ENCODE data around the gene COX4I1.
"Not testable (repeated sequence)": the region's sequence is repeated elsewhere in the genome, so short reads cannot be mapped to it uniquely, and the experiment has no call there.

The COX4I1 gene

DNA sequence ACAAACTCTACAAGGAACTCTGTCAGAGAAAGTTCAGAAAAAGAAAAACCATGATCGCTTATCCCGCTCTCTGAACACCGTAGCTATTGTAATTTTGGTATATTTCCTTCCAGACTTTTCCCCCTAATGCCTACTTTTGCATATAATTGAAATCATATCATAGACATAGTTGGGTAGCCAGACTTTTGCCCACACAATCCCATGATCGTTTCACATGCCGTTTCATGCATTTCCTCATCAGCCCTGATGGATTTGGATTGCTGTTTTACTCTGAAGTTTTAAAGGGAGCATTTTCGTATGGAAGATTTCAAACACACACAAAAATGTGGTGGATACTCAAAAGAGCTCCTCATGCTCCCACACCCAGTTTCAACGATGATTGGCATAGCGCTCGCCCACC is 31.3 kb downstream of the COX4I1 start:
- no peak for DNase-seq
- TF ChIP-seq GATA1 (IDR thresholded peaks at IDR 0.05; ENCODE audit: low read depth, low read length) (no peak), POLR2A (IDR thresholded peaks at IDR 0.05; ENCODE audit: low read length) (no peak)

DNA sequence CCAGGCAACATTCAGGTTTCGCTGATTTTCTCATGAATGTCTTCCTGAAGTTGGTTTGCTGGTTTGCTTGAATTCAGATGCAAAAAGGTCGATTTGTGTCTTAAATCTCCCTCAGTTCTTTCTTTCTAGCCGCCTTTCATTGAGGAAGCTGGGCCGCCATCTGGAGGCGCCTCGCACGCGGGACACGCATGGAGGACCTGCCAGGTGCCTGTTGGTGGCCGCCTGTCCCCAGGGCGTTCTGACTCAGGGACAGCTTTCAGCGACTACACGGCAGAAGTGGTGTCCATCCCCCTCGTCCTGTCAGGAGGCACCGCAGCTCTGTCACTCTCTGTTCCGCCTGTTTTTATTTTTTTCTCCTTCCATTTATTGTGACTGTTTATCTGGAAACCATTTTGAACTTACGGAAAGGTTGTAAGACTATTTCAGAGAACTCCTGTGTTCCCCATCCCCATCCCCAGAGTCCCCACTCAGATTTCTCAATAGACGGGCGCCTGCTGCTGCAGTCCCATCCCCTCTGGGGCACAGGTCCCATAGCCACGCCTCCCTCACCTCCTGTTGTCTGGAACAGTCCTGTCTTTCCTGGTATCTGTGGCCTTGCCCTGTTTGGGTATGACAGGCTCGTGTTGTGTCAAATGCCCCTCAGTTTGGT is 33.2 kb downstream of the COX4I1 start:
- no peak for DNase-seq
- TF ChIP-seq GATA1 (IDR thresholded peaks at IDR 0.05; ENCODE audit: low read depth, low read length) (no peak), POLR2A (IDR thresholded peaks at IDR 0.05; ENCODE audit: low read length) (no peak)

DNA sequence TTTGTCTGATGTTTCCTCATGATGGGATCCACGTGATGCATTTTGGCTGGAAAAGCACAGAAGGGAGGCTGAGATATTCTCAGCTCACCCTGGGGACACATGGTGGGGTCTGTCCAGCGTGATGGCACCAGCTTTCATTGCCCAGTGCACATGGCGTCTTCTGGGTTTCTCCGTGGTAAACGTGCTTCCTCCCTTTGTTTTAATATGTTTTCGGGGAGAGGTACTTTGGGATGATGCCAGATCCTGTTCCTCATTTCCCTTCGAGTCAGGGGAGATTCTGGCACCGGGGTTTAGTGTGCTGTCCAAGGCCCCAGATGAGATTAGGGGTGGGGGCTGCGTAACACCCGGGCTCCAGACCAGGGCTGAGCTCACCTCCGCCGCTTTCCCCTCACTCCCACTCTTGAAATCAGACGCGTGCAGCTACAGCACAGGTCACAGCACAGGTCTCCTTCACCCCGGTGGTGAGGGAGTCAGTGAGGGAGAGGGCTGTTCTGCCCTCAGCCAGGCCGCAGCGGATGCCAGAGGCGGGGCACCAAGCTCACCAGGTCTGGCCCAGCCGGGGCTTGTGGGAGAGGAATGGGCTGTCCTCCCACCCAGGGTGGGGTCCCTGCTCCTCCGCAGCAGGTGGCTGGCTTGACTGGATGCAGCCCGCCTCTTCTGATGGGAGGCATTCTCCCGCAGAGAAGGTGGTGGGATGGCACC is 33.9 kb downstream of the COX4I1 start:
- TF ChIP-seq GATA1 (IDR thresholded peaks at IDR 0.05; ENCODE audit: low read depth, low read length) (no peak), POLR2A (IDR thresholded peaks at IDR 0.05; ENCODE audit: low read length) (no peak)
- no peak for DNase-seq

DNA sequence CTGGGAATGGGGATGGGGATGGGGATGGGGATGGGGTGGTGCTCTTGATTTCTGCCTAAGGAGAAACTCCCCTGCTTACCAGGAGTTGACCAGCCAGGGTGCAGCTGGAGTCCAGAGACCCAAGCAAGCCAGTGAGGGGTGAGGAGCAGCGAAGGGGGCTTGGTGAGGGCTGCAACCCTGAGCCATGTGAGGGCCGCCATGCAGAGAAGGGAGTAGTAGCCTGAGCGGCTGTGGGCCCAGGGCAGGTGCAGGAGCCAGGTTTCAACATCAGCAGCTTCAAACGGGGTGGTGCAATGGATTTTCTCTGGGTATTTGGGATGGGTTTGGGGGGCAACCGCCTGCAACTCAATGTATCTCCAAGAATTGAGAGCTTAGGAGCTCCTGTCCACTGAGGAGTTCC is 35.2 kb downstream of the COX4I1 start:
- DNase-seq, result no peak
- TF ChIP-seq GATA1 (IDR thresholded peaks at IDR 0.05; ENCODE audit: low read depth, low read length) (no peak), POLR2A (IDR thresholded peaks at IDR 0.05; ENCODE audit: low read length) (no peak)

DNA sequence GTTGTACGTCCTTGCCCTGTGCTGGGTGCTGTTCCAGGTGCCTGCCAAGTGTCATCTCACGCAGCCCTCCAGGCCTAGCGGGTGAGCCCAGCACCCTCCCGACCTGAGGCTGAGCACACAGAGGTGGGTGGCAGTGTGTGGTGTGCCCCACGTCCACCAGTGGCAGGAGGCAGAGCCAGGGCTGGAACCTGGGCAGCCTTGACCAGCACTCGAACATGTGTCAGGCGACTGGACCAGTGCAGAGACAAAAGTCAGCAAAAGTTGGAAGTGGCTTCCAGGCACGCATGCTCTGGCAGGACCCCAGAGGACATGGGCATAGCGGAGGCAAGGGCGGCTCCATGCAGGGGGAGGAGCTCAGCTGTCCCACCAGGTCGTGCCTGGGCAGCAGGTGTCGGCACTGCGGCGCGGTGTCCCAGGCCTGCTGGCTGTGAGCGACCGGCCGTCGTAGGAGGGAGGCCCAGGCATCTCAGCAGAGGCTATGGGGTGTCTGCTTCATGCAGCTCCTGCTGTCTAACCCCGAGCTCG is 35.8 kb downstream of the COX4I1 start:
- TF ChIP-seq POLR2A (IDR thresholded peaks at IDR 0.05; ENCODE audit: low read length) (no peak), GATA1 (IDR thresholded peaks at IDR 0.05; ENCODE audit: low read depth, low read length) (no peak)
- no peak for DNase-seq

DNA sequence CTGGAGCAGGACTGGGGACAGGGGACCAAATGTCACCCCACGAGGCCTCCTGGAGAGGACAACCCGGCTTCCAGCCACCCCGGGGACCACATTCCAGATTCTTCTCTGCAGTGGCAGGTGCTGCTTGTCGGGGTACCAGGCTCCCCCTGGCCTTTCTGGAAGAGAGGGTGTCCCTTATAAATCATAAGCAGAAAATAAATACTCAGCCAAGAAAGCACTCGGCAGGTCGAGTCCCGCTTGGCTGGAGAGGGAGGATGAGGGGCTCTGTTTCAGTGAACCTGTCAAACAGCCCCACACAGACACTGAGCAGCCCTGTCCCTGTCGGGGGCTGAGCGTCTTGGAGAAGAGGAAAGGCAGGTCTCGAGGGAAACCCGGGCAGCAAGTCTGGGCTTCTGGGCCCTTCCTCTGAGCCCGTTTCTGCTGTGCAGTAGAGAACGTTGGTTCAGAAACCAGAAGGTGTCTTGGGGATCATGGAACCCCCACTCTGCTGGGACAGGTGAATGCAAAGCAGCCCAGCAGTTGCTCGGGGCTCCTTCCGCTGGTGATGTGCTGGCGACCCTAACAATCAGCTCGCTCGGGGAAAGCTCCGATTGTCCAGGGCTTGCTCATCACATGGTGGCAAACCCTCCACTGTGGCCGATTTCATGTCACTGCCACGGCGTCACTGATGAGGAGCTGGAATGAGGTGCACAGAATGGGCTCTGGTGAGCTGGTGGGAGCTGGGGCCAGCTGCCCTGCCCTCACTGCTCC is 36.6 kb downstream of the COX4I1 start:
- TF ChIP-seq POLR2A (IDR thresholded peaks at IDR 0.05; ENCODE audit: low read length) (no peak), GATA1 (IDR thresholded peaks at IDR 0.05; ENCODE audit: low read depth, low read length) (no peak)
- DNase-seq, result no peak

DNA sequence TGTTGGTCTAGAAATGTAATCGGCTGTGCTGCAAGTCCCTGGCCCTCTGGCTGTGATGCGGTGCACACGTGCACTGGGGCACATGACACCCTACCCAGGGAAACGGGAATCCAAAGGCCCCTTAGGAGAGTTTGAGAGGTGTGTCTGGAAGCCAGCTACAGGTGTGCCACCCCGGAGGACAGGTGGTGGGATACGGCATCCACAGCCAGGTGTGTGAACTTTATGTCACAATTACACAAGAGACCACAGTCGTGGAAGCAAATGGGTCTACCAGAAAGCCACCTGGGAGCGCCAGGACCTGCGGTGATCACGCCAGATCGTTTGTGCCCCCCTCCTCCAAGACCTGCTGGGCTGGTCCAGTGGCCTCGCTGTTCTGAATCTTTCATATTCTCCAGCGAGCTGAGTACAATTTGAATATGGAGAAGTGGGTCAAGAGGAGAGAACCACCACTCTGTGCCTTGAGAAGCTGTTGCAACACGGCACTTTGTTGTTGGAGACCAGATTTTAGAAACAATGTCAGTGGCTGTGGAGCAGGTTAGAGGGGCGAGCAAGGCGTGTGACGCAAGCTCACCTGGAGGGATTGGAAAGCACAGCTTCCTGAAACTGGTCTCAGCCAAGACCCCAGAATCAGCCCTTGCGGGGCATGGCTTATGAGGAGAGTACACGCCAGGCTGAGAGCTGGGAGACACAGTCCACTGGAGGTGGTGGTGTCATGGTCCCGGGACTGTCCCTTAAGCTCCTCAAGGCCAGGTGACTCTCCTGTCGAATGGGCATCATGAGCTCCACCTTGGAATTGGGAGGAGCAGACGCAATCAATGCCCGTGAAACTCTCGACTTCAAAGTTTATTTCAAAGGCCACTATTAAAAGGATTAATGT is 37.4 kb downstream of the COX4I1 start:
- DNase-seq, result no peak
- no peak for TF ChIP-seq POLR2A (IDR thresholded peaks at IDR 0.05; ENCODE audit: low read length)
- no peak for TF ChIP-seq GATA1 (IDR thresholded peaks at IDR 0.05; ENCODE audit: low read depth, low read length)

DNA sequence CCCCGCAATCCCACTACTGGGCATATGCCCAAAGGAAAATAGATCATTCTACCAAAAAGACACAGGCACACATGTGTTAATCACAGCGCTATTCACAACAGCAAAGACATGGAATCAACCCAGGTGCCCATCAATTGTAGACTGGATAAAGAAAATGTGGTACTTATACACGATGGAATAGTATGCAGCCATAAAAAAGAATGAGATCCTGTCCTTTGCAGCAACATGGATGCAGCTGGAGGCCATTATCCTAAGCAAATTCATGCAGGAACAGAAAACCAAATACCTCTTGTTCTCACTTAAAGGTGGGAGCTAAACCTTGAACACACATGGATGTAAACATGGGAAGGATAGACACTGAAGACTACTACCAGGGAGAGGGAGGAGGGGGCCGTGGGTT is 38.2 kb downstream of the COX4I1 start:
- not testable (repeated sequence) for DNase-seq

DNA sequence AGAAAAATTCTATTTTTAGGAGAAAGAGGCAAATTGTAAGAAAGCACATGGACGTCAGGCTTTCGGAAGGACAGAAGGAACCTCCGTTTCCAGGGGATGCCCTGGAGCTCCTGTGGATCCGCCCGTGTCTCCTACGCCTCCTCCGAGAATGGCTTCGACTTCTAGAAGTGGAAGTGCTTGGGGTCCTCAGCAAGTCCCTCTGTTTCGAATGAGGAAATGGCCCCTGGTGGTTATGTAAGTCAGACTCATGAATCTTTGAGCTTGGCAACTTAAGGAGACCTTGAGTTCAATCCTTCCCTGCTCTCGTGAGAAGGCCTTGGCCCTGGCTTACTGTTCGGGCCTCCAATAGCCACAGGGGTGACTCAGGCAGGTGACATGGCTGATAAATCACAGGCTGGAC is 38.9 kb downstream of the COX4I1 start:
- TF ChIP-seq GATA1 (IDR thresholded peaks at IDR 0.05; ENCODE audit: low read depth, low read length), result no peak
- no peak for DNase-seq

DNA sequence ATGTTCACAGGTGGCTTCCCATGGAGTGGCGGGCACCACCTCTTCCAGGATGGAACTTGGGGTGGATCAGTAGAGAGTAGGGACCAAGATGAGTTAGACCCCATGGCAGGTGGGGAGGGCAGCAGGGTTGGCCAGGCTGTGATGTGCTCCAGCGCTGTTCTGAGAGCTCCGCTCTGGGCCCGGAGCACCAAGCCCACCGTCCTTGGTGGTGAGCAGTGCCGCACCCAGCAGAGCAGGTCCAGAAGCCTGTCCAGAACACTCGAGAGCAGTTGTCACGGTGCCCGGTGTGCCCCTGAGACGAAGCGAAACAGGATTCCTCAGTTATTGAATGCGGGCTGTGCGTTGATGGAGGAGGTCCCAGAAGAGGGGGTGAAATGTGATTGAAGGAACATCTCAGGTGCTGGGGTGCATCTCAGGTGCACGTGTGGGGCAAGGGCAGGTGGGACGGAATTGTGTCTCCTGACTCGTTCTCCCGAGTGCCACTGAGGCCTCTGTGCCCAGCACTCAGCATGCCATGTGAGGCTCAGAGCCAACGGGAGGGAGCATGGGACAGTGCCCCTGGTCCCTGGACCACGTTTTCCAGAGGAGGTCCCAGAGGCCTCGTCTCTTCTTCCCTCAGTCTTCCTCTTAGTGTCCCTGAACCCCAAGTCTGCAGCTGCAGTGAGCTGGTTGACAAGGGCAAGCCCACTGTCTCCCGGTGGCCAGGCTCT is 39.5 kb downstream of the COX4I1 start:
- TF ChIP-seq POLR2A (IDR thresholded peaks at IDR 0.05; ENCODE audit: low read length), result no peak
- TF ChIP-seq GATA1 (IDR thresholded peaks at IDR 0.05; ENCODE audit: low read depth, low read length), result no peak

DNA sequence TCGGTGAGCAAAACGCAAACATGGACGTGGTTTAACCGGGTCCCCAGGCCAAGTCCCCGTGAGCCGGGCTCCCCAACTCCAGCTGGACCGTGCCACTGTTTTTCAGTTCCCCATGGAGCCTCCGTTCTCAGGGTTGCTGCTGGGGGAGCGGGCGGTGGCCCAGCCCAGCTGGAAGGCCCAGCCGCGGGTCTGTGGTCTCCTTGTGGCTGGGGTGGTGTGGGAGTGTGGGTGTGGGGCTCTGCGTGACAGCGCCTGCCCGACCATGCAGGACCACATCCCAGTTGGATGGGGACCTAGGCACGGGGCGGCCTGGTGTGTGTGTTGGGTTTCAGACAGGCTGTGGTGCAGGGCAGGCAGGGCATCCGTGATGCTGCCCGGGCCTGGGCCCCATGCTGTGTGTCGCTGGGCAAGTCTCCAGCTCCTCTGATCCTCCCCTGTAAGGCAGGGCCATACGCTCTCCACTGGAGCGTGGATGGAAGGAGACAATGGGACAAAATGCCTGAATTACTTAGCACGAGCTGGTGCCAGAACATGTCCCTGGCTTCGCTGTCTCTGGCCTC is 40.3 kb downstream of the COX4I1 start:
- no peak for TF ChIP-seq GATA1 (IDR thresholded peaks at IDR 0.05; ENCODE audit: low read depth, low read length)
- no peak for TF ChIP-seq POLR2A (IDR thresholded peaks at IDR 0.05; ENCODE audit: low read length)
- no peak for DNase-seq

More for the DNA sequence above, 39.5 kb downstream of the COX4I1 start:
- DNase-seq, result no peak

DNA sequence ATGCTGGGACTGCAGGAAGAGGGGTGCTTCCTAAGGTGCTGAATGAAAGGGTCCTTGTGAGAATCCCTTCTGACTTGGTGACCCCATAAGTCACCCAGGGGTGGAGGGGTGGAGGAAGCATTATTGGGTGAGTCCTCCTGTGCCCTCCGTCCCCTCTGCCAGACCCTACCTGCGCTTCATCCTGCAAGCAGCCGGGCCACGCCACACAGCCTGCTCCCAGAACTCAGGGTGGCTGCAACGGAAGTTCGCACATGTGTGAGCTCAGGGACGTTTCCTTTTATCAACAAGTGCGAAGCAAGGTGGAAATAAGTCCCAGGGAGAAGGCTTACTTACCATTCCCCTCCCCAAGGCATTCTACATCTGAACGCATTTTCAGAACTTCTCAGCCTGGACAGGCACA is 40.9 kb downstream of the COX4I1 start:
- TF ChIP-seq GATA1 (IDR thresholded peaks at IDR 0.05; ENCODE audit: low read depth, low read length) (no peak), POLR2A (IDR thresholded peaks at IDR 0.05; ENCODE audit: low read length) (no peak)
- no peak for DNase-seq

DNA sequence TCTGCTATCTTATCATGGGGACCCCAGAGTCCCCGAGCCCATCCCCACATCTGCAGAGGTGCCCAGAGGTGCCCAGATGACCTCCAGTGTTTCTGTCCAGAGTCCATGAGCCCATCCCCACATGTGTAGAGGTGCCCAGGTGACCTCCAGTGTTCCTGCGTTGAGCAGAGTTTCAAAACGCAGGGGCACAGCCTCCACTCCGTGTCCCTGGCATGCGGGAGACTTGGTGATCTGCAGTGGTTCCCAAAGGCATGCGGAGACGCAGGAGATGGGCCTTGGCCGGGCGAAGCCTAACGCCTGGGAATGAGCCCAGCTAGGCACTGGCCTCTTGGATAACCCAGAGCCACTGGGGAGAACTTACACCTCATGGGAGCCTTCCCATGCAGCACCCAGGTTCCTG is 41.3 kb downstream of the COX4I1 start:
- no peak for TF ChIP-seq GATA1 (IDR thresholded peaks at IDR 0.05; ENCODE audit: low read depth, low read length)
- TF ChIP-seq POLR2A (IDR thresholded peaks at IDR 0.05; ENCODE audit: low read length), result no peak

More for the DNA sequence above, 41.3 kb downstream of the COX4I1 start:
- DNase-seq, result no peak

Measured in erythroblast (primary cell).